ENCODE measurements around the gene IL2. TPM values are rescaled to one million over a fixed set of nuclear protein-coding genes. Genes with fewer than 3 reads are reported as not detected.
A peak's percentile ranks its signal among the peaks of the same experiment; 100 is the strongest.

IL2 gene
- total RNA-seq, 2 experiments from 2014 or later, result 142 to 147 TPM

GRCh38 chr4:122469457-122469856 lies 12.9 kb upstream of the IL2 start:
- H3K4me3 Mint-ChIP-seq, result no peak overlapping the region
- H3K27me3 Mint-ChIP-seq (ENCODE audit: low read depth), result no peaks in the 10 kb centered on the region
- intact Hi-C loops (cut with micrococcal nuclease), result no loop called here
- CTCF ChIA-PET, result no interaction called here
- H3K4me1 Mint-ChIP-seq (ENCODE audit: low read depth), result peaks cover 9% of the 10 kb centered on the region
- peaks cover 3% of the 10 kb centered on the region for H3K9me3 Mint-ChIP-seq
- H3K36me3 Mint-ChIP-seq (ENCODE audit: low read depth), result peaks cover 4% of the 10 kb centered on the region
- H3K27ac Mint-ChIP-seq, result no peak overlapping the region
- DNase-seq, result no peak

- Mint-ChIP-seq H3K4me3 (peak overlapping the region; percentile 68), H3K27me3 (ENCODE audit: low read depth) (no peaks in the 10 kb centered on the region), H3K4me1 (ENCODE audit: low read depth) (peaks cover 43% of the 10 kb centered on the region), H3K36me3 (ENCODE audit: low read depth) (peaks cover 33% of the 10 kb centered on the region), H3K27ac (peak overlapping the region; percentile 99), H3K9me3 (peaks cover 10% of the 10 kb centered on the region)
- intact Hi-C loops (cut with micrococcal nuclease), result loop anchor here (1.0 to 10.0 kb wide), 13 partner anchors 18 to 1274 kb away; partner anchors contain the start of genes CCNA2 and NUDT6
- CTCF ChIA-PET, result interaction anchor here (0.7 to 5.1 kb wide), 11 partner anchors 9 to 159 kb away, joined by 3 to 61 read pairs (median 4); no protein-coding TSS in a partner anchor
- DNase-seq, result peak; percentile 82
These were observed 2.1 kb upstream of the IL2 start for GRCh38 chr4:122458625-122459024.

- peaks cover 59% of the 10 kb centered on the region for H3K36me3 Mint-ChIP-seq (ENCODE audit: low read depth)
- peaks cover 38% of the 10 kb centered on the region for H3K4me1 Mint-ChIP-seq (ENCODE audit: low read depth)
- CTCF ChIA-PET, result interaction anchor here (0.6 to 1.0 kb wide), 5 partner anchors 58 to 130 kb away, joined by 3 to 6 read pairs (median 4); no protein-coding TSS in a partner anchor
- intact Hi-C loops (cut with micrococcal nuclease), result loop anchor here (10.0 kb wide), 1 partner anchor 1269 kb away; no protein-coding TSS in a partner anchor
- peak overlapping the region; percentile 85 for H3K4me3 Mint-ChIP-seq
- no peak for DNase-seq
- peak overlapping the region; percentile 99 for H3K27ac Mint-ChIP-seq
- no peaks in the 10 kb centered on the region for H3K9me3 Mint-ChIP-seq
- H3K27me3 Mint-ChIP-seq (ENCODE audit: low read depth), result no peaks in the 10 kb centered on the region
These were observed 3.0 kb downstream of the IL2 start for GRCh38 chr4:122453384-122453995.

GRCh38 chr4:122450847-122451246 lies 5.7 kb downstream of the IL2 start:
- Mint-ChIP-seq H3K36me3 (ENCODE audit: low read depth) (peaks cover 64% of the 10 kb centered on the region), H3K27ac (peak overlapping the region; percentile 96), H3K27me3 (ENCODE audit: low read depth) (no peaks in the 10 kb centered on the region), H3K4me3 (peak overlapping the region; percentile 67), H3K9me3 (no peaks in the 10 kb centered on the region), H3K4me1 (ENCODE audit: low read depth) (peaks cover 17% of the 10 kb centered on the region)
- CTCF ChIA-PET, result no interaction called here
- intact Hi-C loops (cut with micrococcal nuclease), result loop anchor here (1.0 to 10.0 kb wide), 5 partner anchors 141 to 1266 kb away; no protein-coding TSS in a partner anchor
- peak; percentile 59 for DNase-seq

GRCh38 chr4:122434285-122434684 lies 22.2 kb downstream of the IL2 start:
- intact Hi-C loops (cut with micrococcal nuclease), result no loop called here
- Mint-ChIP-seq H3K27me3 (ENCODE audit: low read depth) (no peaks in the 10 kb centered on the region), H3K4me3 (no peak overlapping the region), H3K9me3 (no peaks in the 10 kb centered on the region), H3K36me3 (ENCODE audit: low read depth) (peaks cover 19% of the 10 kb centered on the region), H3K27ac (no peak overlapping the region), H3K4me1 (ENCODE audit: low read depth) (peaks cover 21% of the 10 kb centered on the region)
- CTCF ChIA-PET, result interaction anchor here (0.8 kb wide), 1 partner anchor 143 kb away, joined by 3 read pairs; no protein-coding TSS in a partner anchor
- no peak for DNase-seq

GRCh38 chr4:122431351-122431750 lies 25.2 kb downstream of the IL2 start:
- no peaks in the 10 kb centered on the region for H3K27me3 Mint-ChIP-seq (ENCODE audit: low read depth)
- H3K36me3 Mint-ChIP-seq (ENCODE audit: low read depth), result peaks cover 21% of the 10 kb centered on the region
- no peak overlapping the region for H3K4me3 Mint-ChIP-seq
- DNase-seq, result no peak
- peaks cover 21% of the 10 kb centered on the region for H3K4me1 Mint-ChIP-seq (ENCODE audit: low read depth)
- H3K27ac Mint-ChIP-seq, result no peak overlapping the region
- CTCF ChIA-PET, result no interaction called here
- H3K9me3 Mint-ChIP-seq, result no peaks in the 10 kb centered on the region
- intact Hi-C loops (cut with micrococcal nuclease), result no loop called here

- Mint-ChIP-seq H3K9me3 (peaks cover 6% of the 10 kb centered on the region), H3K27me3 (ENCODE audit: low read depth) (no peaks in the 10 kb centered on the region), H3K4me1 (ENCODE audit: low read depth) (no peaks in the 10 kb centered on the region), H3K27ac (no peak overlapping the region), H3K36me3 (ENCODE audit: low read depth) (peaks cover 21% of the 10 kb centered on the region), H3K4me3 (no peak overlapping the region)
- no peak for DNase-seq
- intact Hi-C loops (cut with micrococcal nuclease), result no loop called here
- CTCF ChIA-PET, result interaction anchor here (0.6 kb wide), 1 partner anchor 504 kb away, joined by 4 read pairs; no protein-coding TSS in a partner anchor
These were observed 33.3 kb downstream of the IL2 start for GRCh38 chr4:122423246-122423645.

- no peaks in the 10 kb centered on the region for H3K27me3 Mint-ChIP-seq (ENCODE audit: low read depth)
- no peak overlapping the region for H3K27ac Mint-ChIP-seq
- no peak for DNase-seq
- H3K4me3 Mint-ChIP-seq, result no peak overlapping the region
- H3K36me3 Mint-ChIP-seq (ENCODE audit: low read depth), result peaks cover 1% of the 10 kb centered on the region
- intact Hi-C loops (cut with micrococcal nuclease), result no loop called here
- CTCF ChIA-PET, result interaction anchor here (0.5 kb wide), 1 partner anchor 36 kb away, joined by 3 read pairs; no protein-coding TSS in a partner anchor
- no peaks in the 10 kb centered on the region for H3K9me3 Mint-ChIP-seq
- no peaks in the 10 kb centered on the region for H3K4me1 Mint-ChIP-seq (ENCODE audit: low read depth)
These were observed 44.0 kb downstream of the IL2 start for GRCh38 chr4:122412547-122412946.

- Mint-ChIP-seq H3K27ac (no peak overlapping the region), H3K9me3 (no peaks in the 10 kb centered on the region)
- CTCF ChIA-PET, result interaction anchor here (0.6 kb wide), 1 partner anchor 109 kb away, joined by 3 read pairs; no protein-coding TSS in a partner anchor
These were observed 52.7 kb downstream of the IL2 start for GRCh38 chr4:122403861-122404260.

More at GRCh38 chr4:122403861-122404260, 52.7 kb downstream of the IL2 start:
- intact Hi-C loops (cut with micrococcal nuclease), result no loop called here
- Mint-ChIP-seq H3K4me3 (no peak overlapping the region), H3K27me3 (ENCODE audit: low read depth) (no peaks in the 10 kb centered on the region), H3K4me1 (ENCODE audit: low read depth) (no peaks in the 10 kb centered on the region), H3K36me3 (ENCODE audit: low read depth) (peaks cover 6% of the 10 kb centered on the region)
- DNase-seq, result no peak

Other genes with a start within 250 kb of the IL2 start
- not detected for gene ADAD1, start 77.7 kb downstream of the IL2 start, total RNA-seq
- gene IL21, start 164.3 kb upstream of the IL2 start, total RNA-seq, result 10 to 100 TPM; 49.9 to 53.1 TPM